NCI-H82 treated with DMSO at 0.1 percent for 48 hours (cell line): Measurements from ENCODE around the gene NBEA.

Experiments
- DNase-seq: peaks from one replicate; lab custom pipeline; 2025; ENCODE audit not compliant: unreplicated experiment; lab: John Stamatoyannopoulos, UW

The NBEA gene

GRCh38 chr13:35554972-35555623, 613.0 kb downstream of the NBEA start:
- no peak for DNase-seq

GRCh38 chr13:35557475-35557874, 615.4 kb downstream of the NBEA start:
- DNase-seq: no peak

DNA sequence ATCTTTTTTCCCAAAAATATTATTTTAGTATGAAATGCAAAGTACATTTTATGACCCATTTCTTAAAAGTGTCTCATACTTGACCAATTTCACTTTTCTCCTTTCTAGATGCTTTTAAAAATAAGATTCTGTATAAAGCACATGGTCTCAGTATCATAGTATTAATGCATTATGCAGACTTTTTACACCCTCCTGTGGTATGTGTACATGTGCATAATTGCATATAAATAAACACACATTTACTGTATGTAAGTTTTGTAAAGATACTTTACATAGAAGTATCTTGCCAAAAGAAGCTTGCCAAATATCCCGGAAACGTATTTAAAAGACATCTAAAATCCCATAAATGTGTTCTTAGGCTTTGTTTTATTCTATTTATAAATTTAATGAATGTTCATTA, 619.5 kb downstream of the NBEA start:
- no peak for DNase-seq

- no peak for DNase-seq
Measured at GRCh38 chr13:35565273-35565672, 623.2 kb downstream of the NBEA start.

- DNase-seq: no peak
Measured at GRCh38 chr13:35566340-35566739, 624.3 kb downstream of the NBEA start.

- DNase-seq: peak; percentile 75
Measured at GRCh38 chr13:35567406-35567980, 625.4 kb downstream of the NBEA start.

- DNase-seq: no peak
Measured at GRCh38 chr13:35573639-35574038, 631.6 kb downstream of the NBEA start.

- peak; percentile 78 for DNase-seq
Measured at GRCh38 chr13:35592457-35592856, 650.4 kb downstream of the NBEA start.

- DNase-seq: no peak
Measured at GRCh38 chr13:35593651-35594050, 651.6 kb downstream of the NBEA start.

DNA sequence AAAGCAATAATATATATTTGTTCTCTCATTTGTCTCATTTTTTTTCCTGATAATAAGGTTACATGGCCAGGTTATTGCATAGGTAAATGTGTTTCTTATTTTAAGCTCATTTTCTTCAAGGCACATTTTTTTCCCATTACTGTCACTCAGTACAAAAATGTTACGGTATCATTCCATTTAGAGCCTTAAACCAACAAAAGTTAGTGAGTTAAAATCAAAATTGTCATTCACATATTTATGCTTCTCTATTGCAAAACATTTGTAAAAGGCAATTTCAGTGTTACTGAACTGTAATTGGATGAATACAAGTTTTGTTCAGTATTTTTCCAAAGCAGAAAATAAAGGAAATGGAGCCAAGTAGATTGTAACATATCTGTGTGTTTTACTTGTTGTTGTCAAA, 652.0 kb downstream of the NBEA start:
- no peak for DNase-seq

DNA sequence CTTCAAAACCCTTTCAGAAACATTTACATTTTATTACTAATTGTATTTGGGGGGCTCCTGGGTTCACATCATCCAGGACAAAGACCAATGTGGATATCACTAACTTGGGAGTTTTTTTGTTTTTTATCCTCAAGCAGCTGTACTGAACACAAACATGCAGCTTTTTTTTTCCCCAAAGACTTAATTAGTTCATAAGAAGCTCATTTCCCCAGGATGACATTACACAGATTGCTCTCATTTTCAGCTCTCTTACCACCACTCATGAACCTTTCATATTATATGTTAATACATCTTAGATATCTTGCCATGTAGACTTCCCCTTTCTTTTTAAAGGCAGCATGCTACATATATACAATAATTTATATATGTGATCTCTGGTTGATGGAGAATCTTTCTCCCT, 653.1 kb downstream of the NBEA start:
- no peak for DNase-seq

- DNase-seq: no peak
Measured at GRCh38 chr13:35596321-35597030, 654.4 kb downstream of the NBEA start.

DNA sequence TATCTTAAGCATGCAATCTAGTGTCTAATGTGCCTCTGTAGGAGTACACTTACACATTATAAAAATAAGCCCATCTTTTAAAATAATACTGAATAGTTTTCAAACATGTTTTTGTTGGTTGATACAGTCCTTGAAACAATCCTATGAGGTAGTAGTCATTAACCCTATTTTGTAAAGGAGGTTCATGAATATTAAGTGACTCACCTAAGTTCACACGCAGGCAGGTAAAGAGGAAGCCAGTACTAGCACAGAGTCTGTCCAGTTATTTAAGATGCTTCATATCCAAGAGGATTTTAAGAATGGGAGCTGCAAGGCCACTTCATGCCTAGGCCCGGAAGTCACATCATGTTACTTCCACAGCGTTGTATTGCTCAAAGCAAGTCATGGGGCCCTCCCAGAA, 655.4 kb downstream of the NBEA start:
- no peak for DNase-seq

DNA sequence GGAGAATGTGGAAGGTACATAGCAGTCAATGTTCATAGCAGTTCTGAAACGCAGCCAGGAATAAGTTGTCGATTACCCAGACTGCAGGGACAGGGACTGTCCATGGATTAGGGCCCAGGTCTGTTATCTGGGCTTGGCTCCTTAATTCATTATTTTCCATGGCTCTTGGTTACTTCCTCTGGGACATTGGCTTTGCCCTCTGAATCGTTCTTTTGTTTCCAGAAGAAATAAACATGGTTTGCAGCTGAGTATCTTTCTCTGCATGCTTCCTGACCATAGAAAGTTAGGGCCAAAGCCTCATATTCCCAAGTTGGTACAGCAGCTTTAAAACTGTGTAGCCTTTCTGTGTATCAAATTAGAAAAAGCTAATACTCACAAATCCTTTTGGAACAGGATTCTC, 656.2 kb downstream of the NBEA start:
- DNase-seq: peak; percentile 77

- DNase-seq: no peak
Measured at GRCh38 chr13:35598790-35599369, 656.8 kb downstream of the NBEA start.

DNA sequence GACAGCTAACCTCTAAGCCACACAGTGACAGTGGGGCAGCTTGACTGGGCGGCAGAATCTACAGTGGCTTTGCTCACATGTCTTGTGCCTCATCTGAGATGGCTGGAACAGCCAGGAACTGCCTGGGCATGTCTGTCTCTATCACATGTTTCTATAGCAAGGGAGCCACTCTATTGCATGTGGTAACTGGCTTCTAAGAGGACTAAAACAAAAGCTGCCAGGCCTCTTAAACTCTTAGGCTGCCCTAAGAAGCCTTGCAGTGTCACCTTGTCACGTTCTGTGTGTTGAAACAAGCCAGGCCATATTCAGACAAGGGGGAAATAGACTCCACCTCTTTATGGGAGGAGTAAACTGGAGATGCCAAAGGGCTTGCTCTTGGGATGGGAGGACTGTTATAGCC, 657.3 kb downstream of the NBEA start:
- DNase-seq: peak; percentile 59

GRCh38 chr13:35600137-35600536, 658.1 kb downstream of the NBEA start:
- no peak for DNase-seq

GRCh38 chr13:35603593-35604285, 661.7 kb downstream of the NBEA start:
- no peak for DNase-seq

DNA sequence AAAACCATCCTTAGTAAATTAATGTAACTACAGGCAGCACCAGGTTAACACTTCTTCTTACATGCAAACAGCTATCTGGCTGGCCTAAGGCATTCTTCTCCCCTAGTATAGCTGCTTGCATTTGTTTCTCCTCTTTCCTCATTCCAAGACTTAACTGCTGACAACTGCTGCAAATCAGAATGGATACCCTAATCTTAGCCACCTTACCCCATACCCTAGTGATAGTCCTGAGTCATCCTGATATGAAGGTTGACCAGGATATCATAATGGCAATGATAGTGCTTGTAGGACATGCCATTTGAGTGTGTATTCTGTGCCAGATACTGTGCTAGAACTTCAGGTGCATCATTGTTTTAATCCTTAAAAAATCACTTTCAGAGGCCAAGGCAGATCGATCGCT, 672.6 kb downstream of the NBEA start:
- no peak for DNase-seq

- DNase-seq: no peak
Measured at GRCh38 chr13:35617420-35617819, 675.4 kb downstream of the NBEA start.

GRCh38 chr13:35618565-35619083, 676.6 kb downstream of the NBEA start:
- DNase-seq: no peak
